ENCODE data around the gene EPHA2.
"Not testable (repeated sequence)": the region's sequence is repeated elsewhere in the genome, so short reads cannot be mapped to it uniquely, and the experiment has no call there.

EPHA2 gene

DNA sequence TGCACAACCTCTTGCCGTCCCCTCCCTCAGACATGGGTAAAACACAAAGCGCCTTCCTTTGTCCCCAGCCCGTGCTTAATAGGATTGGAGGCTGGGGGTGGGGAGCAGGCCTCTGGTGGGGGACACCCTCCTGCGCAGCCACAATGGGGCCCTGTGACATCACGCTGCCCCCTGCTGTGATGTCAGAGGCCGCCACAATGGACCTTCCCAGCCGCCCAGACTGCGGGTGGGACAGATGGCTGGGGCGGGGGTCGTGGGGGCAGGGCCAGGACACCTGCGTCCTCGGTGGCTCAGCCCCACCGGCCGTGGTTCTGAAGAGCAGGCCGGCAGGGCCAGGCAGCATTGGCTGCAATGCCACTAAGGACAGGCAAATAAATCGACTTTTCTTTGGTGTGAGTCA is 39.9 kb downstream of the EPHA2 start:
- H3K36me3 ChIP-seq (ENCODE audit: control insufficient read depth, insufficient read depth, low read length): no peaks in the 10 kb centered on the region
- no peak overlapping the region for H3K4me3 ChIP-seq (ENCODE audit: low read length)
- peaks cover 4% of the 10 kb centered on the region for H3K4me1 ChIP-seq (ENCODE audit: control insufficient read depth, insufficient read depth, low read length)
- no peak overlapping the region for H3K9ac ChIP-seq (ENCODE audit: low read length)
- peaks cover 3% of the 10 kb centered on the region for H3K27me3 ChIP-seq (ENCODE audit: control insufficient read depth, insufficient read depth, low read length)
- no peaks in the 10 kb centered on the region for H3K9me3 ChIP-seq (ENCODE audit: control insufficient read depth, low read length)

GRCh38 chr1:16115468-16115983 is 40.3 kb downstream of the EPHA2 start:
- H3K4me3 ChIP-seq (ENCODE audit: low read length): no peak overlapping the region
- H3K4me1 ChIP-seq (ENCODE audit: control insufficient read depth, insufficient read depth, low read length): no peaks in the 10 kb centered on the region
- H3K9ac ChIP-seq (ENCODE audit: low read length): no peak overlapping the region
- H3K9me3 ChIP-seq (ENCODE audit: control insufficient read depth, low read length): no peaks in the 10 kb centered on the region
- no peaks in the 10 kb centered on the region for H3K36me3 ChIP-seq (ENCODE audit: control insufficient read depth, insufficient read depth, low read length)
- peaks cover 3% of the 10 kb centered on the region for H3K27me3 ChIP-seq (ENCODE audit: control insufficient read depth, insufficient read depth, low read length)

DNA sequence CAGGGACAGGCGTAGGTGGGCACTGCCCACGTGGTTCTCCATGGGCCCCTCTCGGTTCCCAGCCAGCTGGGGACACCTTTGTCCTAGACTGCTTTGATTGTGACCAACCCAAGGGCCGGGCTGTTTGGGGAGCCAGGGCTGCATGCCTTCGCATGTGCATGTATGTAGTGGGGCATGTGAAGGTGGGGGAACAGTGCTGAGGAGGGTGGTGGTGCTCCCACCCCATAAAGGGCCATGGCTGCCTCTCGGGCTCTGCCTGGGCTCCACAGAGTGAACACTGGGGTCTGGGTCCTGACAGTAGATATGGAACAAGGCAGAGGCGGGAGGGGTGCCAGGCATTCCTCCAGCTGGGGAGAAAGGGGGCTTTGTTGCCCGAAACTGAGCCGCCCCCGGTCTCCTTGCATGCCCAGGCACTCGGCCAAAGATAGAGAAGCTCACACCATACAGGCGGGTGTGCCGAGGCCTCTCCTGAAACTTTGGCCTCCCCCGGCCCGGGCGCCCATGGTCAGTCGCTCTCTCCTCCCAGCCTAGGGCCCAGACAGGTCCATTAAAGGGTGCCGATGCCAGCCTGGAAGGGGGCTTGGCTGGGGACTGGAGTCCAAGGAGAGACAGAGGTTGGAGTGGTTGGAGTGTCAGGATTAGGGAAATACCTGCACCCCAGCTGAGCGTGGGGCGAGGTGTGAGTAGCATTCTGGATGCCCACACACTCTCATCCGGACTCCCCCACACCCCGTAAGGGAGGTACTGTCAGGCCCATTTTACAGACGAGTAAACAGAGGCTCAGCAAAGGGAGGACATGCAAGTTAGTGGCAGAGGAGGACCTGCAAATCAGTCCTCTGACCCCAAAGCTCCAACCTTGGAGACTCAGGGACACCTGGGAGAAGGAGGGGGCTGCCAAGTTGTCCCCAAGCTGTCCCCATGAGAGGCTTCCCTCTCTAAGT is 41.1 kb downstream of the EPHA2 start:
- no peaks in the 10 kb centered on the region for H3K4me1 ChIP-seq (ENCODE audit: control insufficient read depth, insufficient read depth, low read length)
- H3K9me3 ChIP-seq (ENCODE audit: control insufficient read depth, low read length): no peaks in the 10 kb centered on the region
- no peak overlapping the region for H3K4me3 ChIP-seq (ENCODE audit: low read length)
- peaks cover 3% of the 10 kb centered on the region for H3K27me3 ChIP-seq (ENCODE audit: control insufficient read depth, insufficient read depth, low read length)
- H3K36me3 ChIP-seq (ENCODE audit: control insufficient read depth, insufficient read depth, low read length): no peaks in the 10 kb centered on the region
- H3K9ac ChIP-seq (ENCODE audit: low read length): no peak overlapping the region

GRCh38 chr1:16112596-16113555 is 43.0 kb downstream of the EPHA2 start:
- Histone ChIP-seq H3K9me3 (ENCODE audit: control insufficient read depth, low read length) (no peaks in the 10 kb centered on the region), H3K9ac (ENCODE audit: low read length) (no peak overlapping the region), H3K4me3 (ENCODE audit: low read length) (no peak overlapping the region), H3K4me1 (ENCODE audit: control insufficient read depth, insufficient read depth, low read length) (no peaks in the 10 kb centered on the region), H3K36me3 (ENCODE audit: control insufficient read depth, insufficient read depth, low read length) (no peaks in the 10 kb centered on the region), H3K27me3 (ENCODE audit: control insufficient read depth, insufficient read depth, low read length) (peaks cover 3% of the 10 kb centered on the region)

DNA sequence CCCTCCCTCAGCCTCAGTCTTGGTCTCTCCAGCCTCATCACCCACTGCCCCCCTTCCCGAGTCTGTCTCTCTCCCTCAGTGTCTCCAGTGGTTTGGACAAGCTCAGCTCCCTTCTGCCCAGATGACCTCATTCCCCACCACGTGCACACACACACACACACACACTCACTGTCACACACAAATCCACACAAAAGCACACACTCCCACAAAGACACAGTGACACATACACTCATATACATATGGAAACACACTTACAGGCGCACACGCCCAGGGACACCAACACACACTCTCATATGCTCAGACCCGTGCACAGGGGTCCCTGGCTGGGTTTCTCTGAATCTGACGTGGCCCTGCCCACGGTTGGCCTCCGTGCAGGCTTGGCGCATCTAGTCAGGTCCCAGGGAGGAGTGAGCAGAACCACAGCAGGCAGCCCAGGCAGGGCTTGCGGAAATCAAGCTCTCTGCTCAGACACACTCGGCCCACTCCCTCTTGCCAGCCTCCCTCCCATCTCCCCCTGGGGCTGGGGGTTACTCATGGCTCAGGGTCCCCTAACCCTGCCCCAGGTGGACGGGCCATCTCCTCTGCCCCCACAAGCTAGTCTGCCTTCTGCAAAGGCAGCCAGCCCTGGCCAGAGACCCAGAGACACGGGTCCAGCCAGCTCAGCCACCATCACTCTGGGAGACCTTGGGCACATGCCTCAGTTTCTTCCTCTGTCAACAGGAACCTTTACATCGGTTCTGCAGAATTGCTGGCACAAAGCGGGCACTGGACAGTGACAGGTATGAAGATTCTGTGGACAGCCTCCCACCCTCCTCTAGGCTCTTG is 43.9 kb downstream of the EPHA2 start:
- no peak overlapping the region for H3K4me3 ChIP-seq (ENCODE audit: low read length)
- H3K4me1 ChIP-seq (ENCODE audit: control insufficient read depth, insufficient read depth, low read length): no peaks in the 10 kb centered on the region
- no peak overlapping the region for H3K9ac ChIP-seq (ENCODE audit: low read length)
- no peaks in the 10 kb centered on the region for H3K36me3 ChIP-seq (ENCODE audit: control insufficient read depth, insufficient read depth, low read length)
- peaks cover 3% of the 10 kb centered on the region for H3K27me3 ChIP-seq (ENCODE audit: control insufficient read depth, insufficient read depth, low read length)
- H3K9me3 ChIP-seq (ENCODE audit: control insufficient read depth, low read length): no peaks in the 10 kb centered on the region

- H3K27me3 ChIP-seq (ENCODE audit: control insufficient read depth, insufficient read depth, low read length): peaks cover 3% of the 10 kb centered on the region
- H3K9ac ChIP-seq (ENCODE audit: low read length): no peak overlapping the region
- H3K36me3 ChIP-seq (ENCODE audit: control insufficient read depth, insufficient read depth, low read length): no peaks in the 10 kb centered on the region
- no peaks in the 10 kb centered on the region for H3K4me1 ChIP-seq (ENCODE audit: control insufficient read depth, insufficient read depth, low read length)
- H3K9me3 ChIP-seq (ENCODE audit: control insufficient read depth, low read length): no peaks in the 10 kb centered on the region
- no peak overlapping the region for H3K4me3 ChIP-seq (ENCODE audit: low read length)
These were observed 45.0 kb downstream of the EPHA2 start for GRCh38 chr1:16110884-16111283.

GRCh38 chr1:16110456-16110855 is 45.4 kb downstream of the EPHA2 start:
- no peaks in the 10 kb centered on the region for H3K9me3 ChIP-seq (ENCODE audit: control insufficient read depth, low read length)
- H3K4me1 ChIP-seq (ENCODE audit: control insufficient read depth, insufficient read depth, low read length): no peaks in the 10 kb centered on the region
- no peak overlapping the region for H3K4me3 ChIP-seq (ENCODE audit: low read length)

DNA sequence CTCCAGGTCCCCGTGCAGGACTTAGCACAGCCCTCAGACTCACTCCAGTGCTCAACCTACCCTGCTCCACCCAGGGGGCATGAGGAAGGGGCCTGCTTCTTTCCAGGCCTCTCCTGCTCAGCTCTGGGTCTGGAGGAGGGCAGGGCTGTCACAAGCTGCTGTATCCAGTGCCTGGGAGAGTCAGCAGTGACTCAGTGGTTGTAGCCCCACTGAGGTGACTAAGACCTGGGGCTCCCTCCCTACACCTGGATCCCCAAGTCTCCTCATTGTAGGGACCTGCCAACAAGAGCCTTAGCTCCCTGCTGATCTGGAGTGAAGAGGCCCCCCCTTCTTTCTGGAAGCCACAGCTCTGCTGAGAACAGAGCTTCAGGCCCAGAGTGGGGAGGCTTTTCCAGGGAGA is 46.3 kb downstream of the EPHA2 start:
- no peaks in the 10 kb centered on the region for H3K36me3 ChIP-seq (ENCODE audit: control insufficient read depth, insufficient read depth, low read length)

More at GRCh38 chr1:16110456-16110855, 45.4 kb downstream of the EPHA2 start:
- no peaks in the 10 kb centered on the region for H3K36me3 ChIP-seq (ENCODE audit: control insufficient read depth, insufficient read depth, low read length)
- H3K9ac ChIP-seq (ENCODE audit: low read length): no peak overlapping the region
- peaks cover 3% of the 10 kb centered on the region for H3K27me3 ChIP-seq (ENCODE audit: control insufficient read depth, insufficient read depth, low read length)

GRCh38 chr1:16107039-16107438 is 48.8 kb downstream of the EPHA2 start:
- not testable (repeated sequence) for H3K27me3 ChIP-seq (ENCODE audit: control insufficient read depth, insufficient read depth, low read length); H3K9me3 ChIP-seq (ENCODE audit: control insufficient read depth, low read length); H3K4me1 ChIP-seq (ENCODE audit: control insufficient read depth, insufficient read depth, low read length); H3K9ac ChIP-seq (ENCODE audit: low read length); H3K4me3 ChIP-seq (ENCODE audit: low read length); H3K36me3 ChIP-seq (ENCODE audit: control insufficient read depth, insufficient read depth, low read length)

More for the DNA sequence above, 46.3 kb downstream of the EPHA2 start:
- Histone ChIP-seq H3K9ac (ENCODE audit: low read length) (no peak overlapping the region), H3K27me3 (ENCODE audit: control insufficient read depth, insufficient read depth, low read length) (no peaks in the 10 kb centered on the region), H3K9me3 (ENCODE audit: control insufficient read depth, low read length) (no peaks in the 10 kb centered on the region), H3K4me1 (ENCODE audit: control insufficient read depth, insufficient read depth, low read length) (no peaks in the 10 kb centered on the region), H3K4me3 (ENCODE audit: low read length) (no peak overlapping the region)

- H3K27me3 ChIP-seq (ENCODE audit: control insufficient read depth, insufficient read depth, low read length): peaks cover 2% of the 10 kb centered on the region
- H3K9ac ChIP-seq (ENCODE audit: low read length): no peak overlapping the region
- no peaks in the 10 kb centered on the region for H3K4me1 ChIP-seq (ENCODE audit: control insufficient read depth, insufficient read depth, low read length)
- H3K4me3 ChIP-seq (ENCODE audit: low read length): no peak overlapping the region
- H3K9me3 ChIP-seq (ENCODE audit: control insufficient read depth, low read length): no peaks in the 10 kb centered on the region
- no peaks in the 10 kb centered on the region for H3K36me3 ChIP-seq (ENCODE audit: control insufficient read depth, insufficient read depth, low read length)
These were observed 54.2 kb downstream of the EPHA2 start for GRCh38 chr1:16101623-16102022.

GRCh38 chr1:16099412-16099811 is 56.5 kb downstream of the EPHA2 start:
- Histone ChIP-seq H3K9ac (ENCODE audit: low read length) (no peak overlapping the region), H3K36me3 (ENCODE audit: control insufficient read depth, insufficient read depth, low read length) (no peaks in the 10 kb centered on the region), H3K27me3 (ENCODE audit: control insufficient read depth, insufficient read depth, low read length) (peaks cover 6% of the 10 kb centered on the region), H3K4me3 (ENCODE audit: low read length) (no peak overlapping the region), H3K4me1 (ENCODE audit: control insufficient read depth, insufficient read depth, low read length) (no peaks in the 10 kb centered on the region), H3K9me3 (ENCODE audit: control insufficient read depth, low read length) (no peaks in the 10 kb centered on the region)

Data from mucosa of stomach (tissue), 1 donor.